ENCODE data around the gene TSKS.

DNA sequence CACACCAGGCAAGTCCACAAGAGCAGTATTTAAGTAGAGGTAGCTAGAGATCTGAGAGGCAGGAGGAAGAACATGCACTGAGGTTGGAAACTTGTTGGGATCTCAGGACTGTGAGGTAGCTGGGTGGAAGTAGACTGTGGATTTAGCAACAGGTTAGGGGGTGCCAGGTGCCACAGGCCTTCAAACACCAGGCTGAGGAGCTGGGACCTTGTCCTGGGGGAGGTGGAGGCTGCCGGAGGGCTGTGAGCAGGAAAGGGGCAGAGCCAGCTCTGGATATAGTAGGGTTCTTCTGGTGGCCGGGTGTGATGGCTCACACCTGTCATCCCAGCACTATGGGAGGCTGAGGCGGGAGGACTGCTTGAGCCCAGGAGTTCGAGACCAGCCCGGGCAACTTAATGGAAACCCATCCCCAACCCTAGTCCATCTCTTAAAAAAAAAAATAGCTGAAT lies 46.9 kb upstream of the TSKS start:
- TF ChIP-seq, protein P1, sequence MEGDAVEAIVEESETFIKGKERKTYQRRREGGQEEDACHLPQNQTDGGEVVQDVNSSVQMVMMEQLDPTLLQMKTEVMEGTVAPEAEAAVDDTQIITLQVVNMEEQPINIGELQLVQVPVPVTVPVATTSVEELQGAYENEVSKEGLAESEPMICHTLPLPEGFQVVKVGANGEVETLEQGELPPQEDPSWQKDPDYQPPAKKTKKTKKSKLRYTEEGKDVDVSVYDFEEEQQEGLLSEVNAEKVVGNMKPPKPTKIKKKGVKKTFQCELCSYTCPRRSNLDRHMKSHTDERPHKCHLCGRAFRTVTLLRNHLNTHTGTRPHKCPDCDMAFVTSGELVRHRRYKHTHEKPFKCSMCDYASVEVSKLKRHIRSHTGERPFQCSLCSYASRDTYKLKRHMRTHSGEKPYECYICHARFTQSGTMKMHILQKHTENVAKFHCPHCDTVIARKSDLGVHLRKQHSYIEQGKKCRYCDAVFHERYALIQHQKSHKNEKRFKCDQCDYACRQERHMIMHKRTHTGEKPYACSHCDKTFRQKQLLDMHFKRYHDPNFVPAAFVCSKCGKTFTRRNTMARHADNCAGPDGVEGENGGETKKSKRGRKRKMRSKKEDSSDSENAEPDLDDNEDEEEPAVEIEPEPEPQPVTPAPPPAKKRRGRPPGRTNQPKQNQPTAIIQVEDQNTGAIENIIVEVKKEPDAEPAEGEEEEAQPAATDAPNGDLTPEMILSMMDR (conservative IDR thresholded peaks at IDR 0.05; ENCODE audit: low read length) = no peak
- no peak for TF ChIP-seq EZH2phosphoT487 (IDR thresholded peaks at IDR 0.05; ENCODE audit: borderline replicate concordance)

All from Loucy (cell line).